Activated B cell treated with CpG ODN at 0.5 μM for 24 hours (primary cell): ENCODE results near the gene C11orf42. TPM values are rescaled to one million over a fixed set of nuclear protein-coding genes. Genes with fewer than 3 reads are reported as not detected.
"Not testable (repeated sequence)": the region's sequence is repeated elsewhere in the genome, so short reads cannot be mapped to it uniquely, and the experiment has no call there.

Experiments used
- ATAC-seq: fragments of 200-7000 bp; cut with Tn5 transposase; one replicate; pipeline ENCODE4 v1.10.0; 2021; ENCODE audit warnings: low read depth, mild to moderate bottlenecking, moderate library complexity
- CTCF ChIA-PET: fragments of 350-600 bp; sonication (Branson Sonifier 250); formaldehyde crosslinking; loops from one replicate; lab custom pipeline; 2021; ENCODE audit warnings: antibody characterized with exemption; lab: Charles Lee
- POLR2A ChIA-PET: fragments of 350-600 bp; sonication (Branson Sonifier 250); formaldehyde crosslinking; loops from one replicate; lab custom pipeline; 2021; ENCODE audit warnings: antibody characterized with exemption; lab: Charles Lee
- DNase-seq: peaks from one replicate; pipeline ENCODE4 v3.0.0; 2022
- H3K27ac Mint-ChIP-seq: one replicate; pipeline ENCODE4 v1.8.0; 2020; ENCODE audit warnings: mixed read lengths
- H3K27me3 Mint-ChIP-seq: one replicate; pipeline ENCODE4 v1.8.0; 2021; ENCODE audit warnings: mixed read lengths
- H3K36me3 Mint-ChIP-seq: one replicate; pipeline ENCODE4 v1.8.0; 2021; ENCODE audit warnings: low read depth, mixed read lengths
- H3K4me1 Mint-ChIP-seq: one replicate; pipeline ENCODE4 v1.8.0; 2021; ENCODE audit warnings: mixed read lengths
- H3K4me3 Mint-ChIP-seq: one replicate; pipeline ENCODE4 v1.8.0; 2020; ENCODE audit warnings: mild to moderate bottlenecking, mixed read lengths
- H3K9me3 Mint-ChIP-seq: one replicate; pipeline ENCODE4 v1.8.0; 2020; ENCODE audit warnings: mixed read lengths
- CTCF ChIP-seq: fragments of 200-600 bp; IDR thresholded peaks from one replicate; pipeline ENCODE4 v1.8.0; 2022; ENCODE audit warnings: antibody characterized with exemption, mild to moderate bottlenecking
- intact Hi-C: fragments of 100-400 bp; cut with micrococcal nuclease; formaldehyde crosslinking; loops from one replicate; pipeline ENCODE4 v1.15.1; 2024
- total RNA-seq: library from RNA; stranded (reverse); gene quantifications from 2 replicates; pipeline ENCODE4 v1.2.3, GENCODE V29; 2022

C11orf42 gene
- total RNA-seq, 1 donor from 2014 or later, result not detected

- ChIA-PET CTCF (no interaction called here), POLR2A (no interaction called here)
- Mint-ChIP-seq H3K36me3 (no peaks in the 10 kb centered on the region), H3K27ac (no peak overlapping the region), H3K4me1 (peaks cover 2% of the 10 kb centered on the region), H3K27me3 (peaks cover 20% of the 10 kb centered on the region), H3K9me3 (no peaks in the 10 kb centered on the region), H3K4me3 (no peak overlapping the region)
- intact Hi-C loops, result no loop called here
- ATAC-seq (no peak), DNase-seq (no peak)
- no peak for TF ChIP-seq CTCF
Measured at GRCh38 chr11:6241316-6241715, 36.0 kb downstream of the C11orf42 start.

- H3K9me3 Mint-ChIP-seq, result no peaks in the 10 kb centered on the region
- H3K27me3 Mint-ChIP-seq, result peaks cover 15% of the 10 kb centered on the region
- no peaks in the 10 kb centered on the region for H3K36me3 Mint-ChIP-seq
- no peaks in the 10 kb centered on the region for H3K4me1 Mint-ChIP-seq
- no peak for DNase-seq
- ChIA-PET POLR2A (no interaction called here), CTCF (no interaction called here)
- no peak overlapping the region for H3K4me3 Mint-ChIP-seq
- no peak for TF ChIP-seq CTCF
- no peak overlapping the region for H3K27ac Mint-ChIP-seq
- ATAC-seq, result no peak
- intact Hi-C loops, result no loop called here
Measured at GRCh38 chr11:6245536-6245935, 40.2 kb downstream of the C11orf42 start.

- DNase-seq (no peak), ATAC-seq (no peak)
- CTCF ChIA-PET, result no interaction called here
- Mint-ChIP-seq H3K4me3 (no peak overlapping the region), H3K36me3 (no peaks in the 10 kb centered on the region), H3K4me1 (no peaks in the 10 kb centered on the region), H3K27me3 (peaks cover 12% of the 10 kb centered on the region), H3K27ac (no peak overlapping the region), H3K9me3 (no peaks in the 10 kb centered on the region)
- intact Hi-C loops, result no loop called here
- POLR2A ChIA-PET, result no interaction called here
- TF ChIP-seq CTCF, result no peak
Measured at GRCh38 chr11:6248248-6248647, 42.9 kb downstream of the C11orf42 start.

GRCh38 chr11:6248897-6249296 is 43.5 kb downstream of the C11orf42 start:
- ATAC-seq, H3K4me1 Mint-ChIP-seq, CTCF ChIA-PET, DNase-seq, intact Hi-C loops, H3K4me3 Mint-ChIP-seq, POLR2A ChIA-PET, H3K27me3 Mint-ChIP-seq, H3K27ac Mint-ChIP-seq, H3K9me3 Mint-ChIP-seq, H3K36me3 Mint-ChIP-seq: not testable (repeated sequence)

- CTCF ChIA-PET, result interaction anchor here (1.4 to 2.1 kb wide), 3 partner anchors 104 to 194 kb away, joined by 4 to 10 read pairs (median 7); no protein-coding TSS in a partner anchor
- DNase-seq, result no peak
- H3K4me3 Mint-ChIP-seq, result no peak overlapping the region
- no peaks in the 10 kb centered on the region for H3K9me3 Mint-ChIP-seq
- no peaks in the 10 kb centered on the region for H3K36me3 Mint-ChIP-seq
- H3K27me3 Mint-ChIP-seq, result peaks cover 5% of the 10 kb centered on the region
- no peak overlapping the region for H3K27ac Mint-ChIP-seq
- no peak for ATAC-seq
- POLR2A ChIA-PET, result no interaction called here
- intact Hi-C loops, result no loop called here
- no peak for TF ChIP-seq CTCF
- H3K4me1 Mint-ChIP-seq, result no peaks in the 10 kb centered on the region
Measured at GRCh38 chr11:6249770-6250555, 44.6 kb downstream of the C11orf42 start.
